GM21717 (cell line): ENCODE results near the gene NAGLU.
A peak's percentile ranks its signal among the peaks of the same experiment; 100 is the strongest.

ENCODE experiments used
- ATAC-seq: cut with Tn5 transposase; IDR thresholded peaks from one replicate; pipeline ENCODE4 v1.9.1; 2021; ENCODE audit warnings: mild to moderate bottlenecking, moderate library complexity; ENCODE audit not compliant: unreplicated experiment

NAGLU gene

DNA sequence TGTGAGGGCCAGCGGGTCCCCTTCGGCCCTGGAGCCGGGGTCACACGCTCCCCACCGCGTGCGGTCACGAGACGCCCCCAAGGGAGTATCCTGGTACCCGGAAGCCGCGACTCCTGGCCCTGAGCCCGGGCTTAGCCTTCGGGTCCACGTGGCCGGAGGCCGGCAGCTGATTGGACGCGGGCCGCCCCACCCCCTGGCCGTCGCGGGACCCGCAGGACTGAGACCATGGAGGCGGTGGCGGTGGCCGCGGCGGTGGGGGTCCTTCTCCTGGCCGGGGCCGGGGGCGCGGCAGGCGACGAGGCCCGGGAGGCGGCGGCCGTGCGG is at the start of gene NAGLU:
TSS of gene NAGLU (plus strand) at position 194 of the 324 bp plus-strand sequence. CDS start at position 226, 32 bp downstream.
- ATAC-seq, result peak; percentile 54

DNA sequence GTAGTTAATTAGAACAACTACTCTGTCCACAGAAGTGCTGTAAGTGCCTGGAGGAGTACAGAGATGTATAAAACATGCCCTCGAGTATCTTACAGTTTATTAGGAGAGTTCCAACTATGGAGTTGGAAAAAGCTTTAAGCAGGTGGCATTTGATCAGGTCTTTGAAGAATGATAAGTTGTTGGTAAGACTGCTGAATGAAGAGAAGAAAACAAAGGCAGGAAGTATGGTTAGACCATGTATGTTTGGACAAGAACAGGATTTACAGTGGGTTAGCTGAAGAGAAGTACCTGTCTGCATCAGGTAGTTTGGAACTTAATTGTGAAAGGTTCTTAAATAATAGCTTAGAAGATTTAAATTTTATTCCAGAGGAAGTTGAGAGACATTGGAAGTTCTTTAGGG is 48.0 kb upstream of the NAGLU start:
- no peak for ATAC-seq

DNA sequence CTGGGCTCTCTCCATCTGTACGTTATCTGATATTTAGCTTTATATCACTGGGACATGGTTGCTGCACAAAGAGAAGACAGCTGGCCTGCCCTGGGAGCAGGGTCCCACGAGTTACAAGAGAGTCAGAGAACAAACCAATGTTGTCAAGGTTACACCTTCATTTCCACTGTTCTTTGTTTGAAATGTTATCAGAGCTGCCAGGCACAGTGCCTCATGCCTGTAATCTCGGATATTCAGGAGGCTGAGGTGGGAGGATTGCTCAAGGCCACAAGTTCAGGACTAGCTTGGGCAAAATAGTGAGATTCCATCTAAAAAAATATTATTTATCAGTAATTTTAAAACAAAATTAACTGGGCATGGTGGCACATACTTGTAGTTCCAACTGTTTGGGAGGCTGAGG is 42.7 kb upstream of the NAGLU start:
- no peak for ATAC-seq

DNA sequence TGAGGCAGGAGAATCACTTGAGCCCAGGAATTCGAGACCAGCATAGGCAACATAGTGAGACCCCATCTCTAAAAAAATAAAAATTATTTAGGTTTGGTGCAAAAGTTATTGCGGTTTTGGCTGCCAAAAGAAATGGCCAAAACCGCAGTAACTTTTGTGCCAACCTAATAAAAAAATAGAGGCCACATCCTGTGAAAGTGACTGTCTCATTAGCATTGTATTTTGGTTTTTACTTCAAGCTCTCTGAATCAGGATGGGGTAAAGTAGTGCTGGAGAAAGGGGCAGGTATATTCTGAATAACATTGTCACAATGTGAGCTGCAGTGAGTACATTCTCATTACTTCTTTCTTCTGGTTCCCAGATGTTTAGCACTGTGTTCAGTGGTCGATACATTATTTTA is 41.4 kb upstream of the NAGLU start:
- no peak for ATAC-seq

DNA sequence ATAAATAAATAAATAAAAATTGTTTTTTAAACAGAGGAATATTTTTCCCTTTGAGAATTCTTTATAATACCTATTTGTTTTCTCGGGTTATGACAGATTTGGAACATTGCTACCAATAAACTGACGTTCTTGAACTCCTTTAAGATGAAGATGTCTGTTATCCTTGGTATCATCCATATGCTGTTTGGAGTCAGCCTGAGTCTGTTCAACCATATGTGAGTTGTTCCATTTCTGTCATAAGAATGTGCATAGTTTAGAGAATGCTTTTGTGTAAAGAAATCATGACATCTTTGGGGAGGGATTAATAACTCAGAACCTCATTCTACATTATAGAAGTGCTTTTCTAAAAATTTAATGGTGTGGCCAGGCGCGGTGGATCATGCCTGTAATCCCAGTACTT is 37.2 kb upstream of the NAGLU start:
- no peak for ATAC-seq

DNA sequence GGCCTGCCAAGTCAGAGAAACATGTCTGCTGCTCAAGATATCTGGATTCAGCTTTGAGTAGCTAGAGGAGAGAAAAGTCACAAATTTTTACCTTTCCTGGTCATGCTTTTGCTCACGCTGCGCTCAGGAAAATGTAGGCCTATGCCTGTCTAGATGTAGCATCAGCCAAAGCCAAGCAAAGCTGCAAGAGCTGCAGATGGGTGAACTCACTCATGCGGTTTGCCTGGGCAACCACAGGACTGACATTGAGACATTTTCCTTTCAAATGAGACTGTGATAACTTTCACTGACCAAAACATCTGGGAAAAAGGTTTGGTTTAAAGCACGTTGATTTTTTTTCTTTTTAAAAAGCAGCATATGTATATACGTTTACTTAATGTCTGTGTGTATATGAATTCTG is 34.0 kb upstream of the NAGLU start:
- ATAC-seq, result no peak

DNA sequence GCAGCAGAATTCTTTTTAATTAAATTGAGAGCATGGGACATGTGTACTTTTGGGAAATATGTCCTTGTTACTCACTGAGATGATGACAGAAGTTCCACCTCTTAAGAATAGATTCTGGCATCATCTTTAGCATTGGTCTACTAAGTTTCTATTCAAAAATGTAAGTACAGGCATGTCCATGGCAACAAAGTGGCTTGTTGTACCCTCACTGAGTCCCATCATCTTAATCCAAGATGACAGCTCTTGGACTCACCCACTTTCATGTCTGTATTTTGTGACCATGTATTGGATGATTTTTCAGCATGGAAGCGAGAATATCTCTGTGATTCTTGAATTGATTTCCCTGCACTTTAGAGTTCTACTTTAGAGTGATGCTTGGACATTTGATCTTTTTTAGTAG is 33.1 kb upstream of the NAGLU start:
- no peak for ATAC-seq

DNA sequence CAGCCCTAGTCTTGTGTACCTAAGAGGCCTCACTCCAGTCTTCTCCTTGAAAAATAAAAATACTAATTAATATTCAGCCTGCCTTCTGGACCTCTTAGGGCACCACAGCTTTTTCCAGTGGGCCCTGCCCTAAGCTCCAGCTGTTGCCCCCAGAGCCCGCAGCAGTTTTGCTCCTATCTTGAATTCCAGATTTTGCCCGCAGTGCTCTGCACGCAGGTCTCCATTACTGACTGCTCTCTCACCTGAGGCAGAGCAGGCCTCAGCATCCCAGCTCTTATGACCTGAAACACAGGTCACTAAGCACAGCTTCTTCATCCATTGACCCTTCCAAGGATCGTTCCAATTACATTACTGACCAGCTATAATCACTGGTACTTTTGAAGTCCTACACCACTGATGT is 28.4 kb upstream of the NAGLU start:
- no peak for ATAC-seq

DNA sequence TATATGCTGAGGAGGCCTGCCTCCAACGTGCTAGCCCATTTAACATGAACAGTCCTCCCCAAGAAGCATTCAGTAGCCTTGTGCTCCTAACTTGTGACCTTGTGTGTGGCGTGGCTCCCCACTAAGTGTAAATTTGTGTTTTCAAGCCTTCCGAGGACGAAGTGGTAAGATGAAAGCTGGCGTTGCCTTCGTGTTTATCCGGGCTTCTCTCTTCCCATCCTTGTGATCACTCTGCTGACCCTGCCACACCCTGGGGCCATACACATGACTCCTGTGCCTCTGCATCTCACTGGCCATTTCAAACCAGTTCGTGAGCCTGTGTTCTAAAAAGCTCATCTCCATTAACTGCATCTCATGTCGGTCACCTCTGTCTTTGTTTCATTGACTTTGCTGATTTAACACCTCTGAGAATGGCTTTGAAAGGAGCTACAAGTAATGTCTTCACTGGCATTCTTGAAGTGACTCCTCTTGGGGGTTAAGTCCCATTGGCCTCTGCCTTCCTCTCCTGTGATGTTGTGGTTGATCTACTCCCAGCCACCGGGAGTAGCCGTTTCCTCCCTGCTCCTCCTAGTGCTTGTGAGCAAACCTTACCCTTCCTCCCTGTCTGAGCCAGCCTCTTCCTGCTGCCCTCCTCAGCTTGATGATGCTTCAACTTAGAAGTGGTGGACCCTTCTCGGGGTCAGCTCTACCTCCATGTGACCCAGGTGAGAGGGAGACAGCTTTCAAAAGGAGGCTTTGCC is 27.4 kb upstream of the NAGLU start:
- no peak for ATAC-seq

DNA sequence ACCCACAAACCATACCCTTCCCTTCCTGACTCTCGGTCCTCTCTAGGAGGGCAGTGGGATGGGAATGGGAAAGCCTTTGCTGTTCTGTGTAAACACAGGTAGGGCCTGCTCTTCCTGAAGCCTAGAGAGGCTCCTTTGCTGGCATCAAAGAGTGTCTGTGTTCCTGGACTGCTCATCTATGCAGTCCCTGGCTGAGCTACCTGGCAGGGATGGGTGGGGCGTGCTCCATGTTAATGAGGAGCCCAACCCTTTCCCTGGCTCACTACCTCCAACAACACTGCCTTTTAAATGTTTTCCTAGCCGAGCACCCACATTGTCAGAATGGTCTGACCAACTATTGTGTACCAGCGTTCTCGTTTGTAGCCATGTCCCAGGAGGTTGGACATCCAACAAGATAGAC is 26.6 kb upstream of the NAGLU start:
- ATAC-seq, result no peak

DNA sequence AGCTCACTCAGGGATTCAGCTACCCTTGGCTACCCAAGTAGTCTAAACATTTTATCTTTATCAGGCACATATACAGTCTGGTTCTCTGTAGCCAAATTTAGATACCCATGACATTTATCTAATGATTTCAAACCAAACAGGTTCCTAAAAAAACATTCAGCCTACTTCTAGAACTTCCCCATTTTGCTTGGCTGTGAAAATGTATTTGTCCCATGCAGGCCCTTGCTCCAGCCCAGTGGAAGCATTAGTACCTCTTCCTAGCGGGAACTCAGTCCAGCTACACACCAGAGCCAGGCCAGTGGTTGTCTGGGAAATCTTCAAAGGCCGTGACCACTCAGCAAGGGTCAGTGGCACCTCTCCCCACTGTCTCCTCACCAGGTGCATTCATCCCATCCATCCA is 26.2 kb upstream of the NAGLU start:
- no peak for ATAC-seq

DNA sequence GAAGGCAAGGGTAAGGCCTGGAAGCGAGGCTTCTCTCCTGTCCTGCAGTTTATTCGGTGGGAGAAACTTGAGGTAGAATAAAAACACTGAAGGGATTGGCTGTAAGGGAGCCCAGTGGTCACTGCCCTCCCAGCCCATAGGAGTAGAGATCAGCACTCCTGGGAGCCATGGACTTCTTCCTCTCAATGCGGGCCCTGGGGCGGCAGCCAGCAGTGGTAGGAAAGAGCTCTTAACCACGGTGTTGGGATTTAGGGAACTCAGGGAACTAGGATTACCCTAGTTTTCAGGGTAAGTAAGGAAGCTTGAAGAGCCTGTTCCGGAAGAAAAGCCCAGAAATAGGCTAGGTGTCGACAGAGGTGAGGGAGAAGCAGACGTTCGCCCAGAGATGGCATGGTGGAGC is 23.8 kb upstream of the NAGLU start:
- ATAC-seq, result no peak

DNA sequence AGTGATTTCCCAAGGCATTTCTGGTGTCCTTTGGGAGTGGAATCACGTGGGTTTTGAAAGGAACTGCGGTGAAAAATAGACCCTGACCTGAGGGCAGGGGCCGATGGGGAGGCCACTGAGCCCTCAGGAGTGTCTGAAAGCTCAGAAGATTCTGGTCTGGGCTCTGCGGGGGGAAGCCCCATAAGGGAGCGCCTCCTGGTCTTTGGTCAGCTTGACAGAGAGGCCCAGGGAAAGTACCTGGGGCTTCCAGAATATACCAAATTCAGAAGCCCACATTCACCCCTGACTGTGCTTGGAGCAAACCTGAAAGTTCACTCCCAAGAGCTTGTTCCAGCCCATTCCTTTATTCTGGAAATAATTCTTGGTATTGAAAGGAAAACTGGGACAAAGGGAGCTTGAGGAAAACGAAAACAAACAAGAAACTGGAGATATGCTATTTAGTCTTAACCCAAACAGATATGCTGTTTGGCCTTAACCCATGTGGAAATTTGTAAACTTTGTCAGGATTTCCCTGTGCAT is 23.2 kb upstream of the NAGLU start:
- ATAC-seq, result no peak

DNA sequence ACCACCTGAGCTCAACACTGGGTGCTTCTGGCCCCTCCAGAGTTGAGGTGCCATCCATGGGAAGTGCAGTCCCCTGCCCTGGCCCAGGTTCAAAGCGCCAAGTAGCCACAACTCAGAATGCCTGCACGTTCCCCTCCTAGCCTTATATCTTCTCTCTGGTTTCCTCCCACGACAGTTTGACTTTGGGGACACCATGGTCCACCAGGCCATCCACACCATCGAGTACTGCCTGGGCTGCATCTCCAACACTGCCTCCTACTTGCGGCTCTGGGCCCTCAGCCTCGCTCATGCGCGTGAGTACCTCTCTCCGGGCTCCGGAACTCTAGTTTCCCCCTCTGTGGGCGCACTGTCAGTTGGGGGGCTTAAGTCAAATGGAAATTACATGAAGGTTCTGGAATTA is 22.4 kb upstream of the NAGLU start:
- ATAC-seq, result no peak

DNA sequence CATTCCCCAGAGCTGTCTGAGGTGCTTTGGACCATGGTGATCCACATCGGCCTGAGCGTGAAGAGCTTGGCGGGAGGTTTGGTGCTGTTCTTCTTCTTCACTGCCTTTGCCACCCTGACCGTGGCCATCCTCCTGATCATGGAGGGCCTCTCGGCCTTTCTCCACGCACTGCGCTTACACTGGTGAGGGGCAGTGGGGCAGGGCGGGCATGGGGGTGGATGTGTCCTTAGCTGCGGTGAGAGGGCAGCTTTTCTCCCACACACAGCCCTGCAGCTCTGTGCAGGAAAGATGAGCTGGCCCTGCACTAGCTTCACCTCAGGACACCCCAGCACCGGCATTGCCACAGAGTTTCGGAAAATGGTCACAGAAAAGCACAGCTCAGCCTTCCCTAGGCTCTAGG is 21.8 kb upstream of the NAGLU start:
- no peak for ATAC-seq

DNA sequence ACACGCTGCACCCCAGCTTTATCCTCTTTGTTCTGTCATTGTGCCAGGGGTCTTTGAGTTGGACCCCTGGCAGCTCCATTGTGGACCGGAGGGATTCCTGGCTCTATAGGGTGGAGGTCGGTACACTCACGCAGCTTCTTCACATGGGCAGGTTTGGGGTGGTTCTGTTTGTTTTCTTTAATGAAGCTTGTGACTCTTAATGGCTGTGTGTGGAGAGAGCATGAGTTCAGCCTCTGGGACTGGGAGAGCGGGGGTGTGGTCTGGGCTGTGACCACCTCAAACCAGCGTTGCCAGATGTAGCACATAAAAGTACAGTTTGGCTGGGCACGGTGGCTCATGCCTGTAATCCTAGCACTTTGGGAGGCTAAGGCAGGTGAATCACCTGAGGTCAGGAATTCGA is 21.2 kb upstream of the NAGLU start:
- ATAC-seq, result no peak

DNA sequence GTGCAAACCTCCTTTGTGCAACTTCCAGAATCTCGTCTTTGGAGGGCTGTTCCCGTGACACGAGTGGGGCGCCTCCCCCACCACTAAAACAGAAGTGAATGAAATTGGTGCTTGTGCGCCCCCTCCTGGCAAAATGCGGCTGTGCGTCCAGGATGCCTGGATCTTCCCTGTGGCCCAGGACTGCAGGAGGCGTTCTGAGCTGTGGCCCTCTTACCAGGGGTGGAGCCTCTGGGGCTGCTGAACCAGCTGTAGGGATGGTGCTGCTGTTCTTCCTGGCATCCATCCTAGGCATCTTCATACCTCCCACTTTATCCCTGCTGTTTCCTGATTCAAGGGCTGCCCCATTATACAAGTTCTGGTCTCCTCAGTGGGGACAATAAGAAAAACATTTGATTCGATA is 18.5 kb upstream of the NAGLU start:
- no peak for ATAC-seq

DNA sequence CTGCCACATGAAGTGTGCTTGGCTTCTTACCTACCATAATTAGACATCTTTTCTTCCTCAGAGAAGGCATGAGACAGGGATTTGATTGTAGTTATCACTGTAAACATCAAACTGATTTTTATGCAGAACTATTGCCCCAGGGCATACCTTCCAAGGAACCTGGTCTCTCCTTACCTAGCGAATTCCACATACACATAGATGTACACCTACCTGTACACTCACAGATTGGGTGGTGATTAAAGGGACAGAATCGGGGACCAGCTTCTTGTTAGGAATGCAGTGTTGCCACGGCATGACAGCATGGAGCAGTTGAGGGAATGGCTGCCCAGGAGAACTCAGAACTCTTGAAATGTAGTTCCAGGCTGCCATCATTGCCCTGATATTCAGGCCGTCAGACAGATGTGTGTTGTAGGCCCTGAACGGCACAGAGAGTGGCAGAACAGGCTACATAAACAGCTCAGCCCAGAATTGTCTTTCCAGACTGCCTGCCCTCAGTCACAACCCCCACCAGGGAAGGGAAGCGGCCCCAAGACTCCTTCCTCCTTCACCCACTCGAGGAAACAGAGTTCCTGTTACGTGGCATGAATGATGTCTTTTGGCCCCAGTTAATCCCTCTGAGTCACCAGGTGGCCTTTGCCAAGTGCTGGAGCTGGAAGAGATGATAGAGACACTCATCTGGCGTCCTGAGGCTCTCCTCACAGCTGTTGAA is 17.8 kb upstream of the NAGLU start:
- ATAC-seq, result no peak

DNA sequence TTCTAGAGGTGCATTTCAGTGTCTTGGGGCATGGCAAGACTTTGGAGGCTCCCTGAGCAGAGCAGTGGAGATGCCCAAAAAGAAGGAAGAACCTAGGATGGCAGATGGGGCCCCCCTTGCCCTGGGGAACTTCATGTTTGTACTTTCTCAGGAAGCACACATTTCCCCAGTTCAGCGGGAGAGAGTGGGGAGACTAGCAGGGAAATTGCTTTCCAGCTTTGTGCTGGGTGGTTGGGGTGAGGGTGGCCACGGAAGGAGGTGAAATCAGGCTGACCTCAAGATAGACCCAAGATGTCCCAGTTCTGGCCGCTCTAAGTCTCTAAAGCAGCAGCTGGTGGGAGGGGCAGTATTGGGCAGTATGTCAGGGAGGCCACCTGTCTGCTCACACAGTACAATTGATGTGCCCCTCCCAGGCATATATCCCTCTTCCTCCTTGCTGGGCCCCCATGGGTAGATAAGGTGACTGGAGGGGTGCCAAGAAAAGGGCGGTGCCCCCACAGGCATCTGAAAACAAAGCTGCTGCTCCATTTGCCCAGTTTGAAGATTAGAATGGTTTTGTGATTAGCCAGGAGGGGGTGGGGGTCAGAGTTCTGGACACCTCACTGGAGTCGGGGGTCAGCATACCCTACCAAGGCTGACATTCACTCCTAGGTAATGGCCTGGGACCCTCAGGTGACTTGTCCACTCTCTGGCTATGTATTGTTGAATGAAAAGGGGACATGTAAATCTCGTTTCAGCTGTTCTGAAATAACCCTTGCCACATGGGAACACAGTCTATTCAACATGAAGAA is 17.1 kb upstream of the NAGLU start:
- ATAC-seq, result no peak

DNA sequence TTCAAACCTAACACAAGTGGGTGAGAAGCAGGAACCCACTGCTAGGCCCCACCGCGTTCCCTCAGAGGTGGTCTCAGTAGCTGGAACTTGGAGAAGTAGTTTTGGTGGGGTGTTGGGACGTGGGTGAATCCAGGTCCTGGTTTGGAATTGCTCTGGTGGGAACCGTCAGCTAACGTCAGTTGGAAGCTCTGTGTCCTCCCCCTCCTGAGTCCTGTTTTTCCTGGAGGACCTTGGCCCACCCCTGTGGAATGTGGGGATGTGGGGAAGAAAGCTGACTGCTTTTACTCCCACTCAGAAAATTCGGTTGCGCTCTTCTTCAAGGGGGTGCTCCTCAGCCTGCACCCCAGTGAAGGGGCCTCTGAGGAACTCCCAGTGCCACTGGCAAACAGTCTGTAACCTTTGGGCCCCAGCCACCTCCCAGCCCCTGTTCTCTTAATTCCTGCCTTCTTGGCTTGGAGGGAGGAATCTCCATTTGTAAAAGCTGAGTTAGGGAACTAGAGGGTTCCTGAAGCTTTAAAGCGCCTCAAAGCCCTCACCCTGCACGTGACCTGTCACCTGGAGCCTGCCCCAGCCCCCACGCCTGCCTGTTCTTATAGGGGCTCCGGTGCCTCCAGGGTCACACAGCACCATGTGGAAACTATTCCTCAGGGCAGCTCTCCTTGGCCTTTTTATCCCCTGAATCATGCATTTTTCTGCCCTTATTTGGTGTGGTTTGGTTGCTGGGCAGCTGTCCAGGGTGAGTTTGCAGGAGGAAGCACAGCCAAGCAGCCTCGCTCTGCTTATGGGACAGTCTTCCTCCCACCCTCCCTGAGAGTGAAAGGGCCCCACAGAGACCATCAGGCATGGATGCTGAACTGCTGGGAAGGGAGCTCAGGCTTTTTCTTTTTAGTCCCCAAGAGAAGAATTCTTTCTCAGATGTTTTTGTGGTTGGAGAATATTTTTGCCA is 16.2 kb upstream of the NAGLU start:
- ATAC-seq, result no peak

DNA sequence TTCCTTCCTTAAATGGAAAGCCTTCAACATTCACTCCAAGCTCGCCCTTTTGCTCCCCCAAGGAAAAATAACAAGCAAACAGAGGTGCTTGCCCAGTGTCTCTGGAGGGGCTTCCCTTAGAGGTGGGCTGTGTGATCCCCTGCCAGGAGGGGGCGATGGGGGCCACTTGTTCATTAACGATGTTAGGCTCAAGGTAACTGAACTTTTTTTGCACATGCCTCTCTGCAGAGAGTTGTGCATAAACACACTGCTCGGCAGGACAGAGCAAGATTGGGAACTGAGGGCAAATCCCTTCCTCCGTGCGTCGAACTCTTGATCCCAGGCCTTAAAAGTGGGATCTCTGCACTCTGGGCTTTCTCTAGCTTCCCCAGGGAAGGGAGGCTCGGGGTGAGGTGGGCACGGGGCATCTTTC is 15.5 kb upstream of the NAGLU start:
- no peak for ATAC-seq
